ENCODE data around the gene SLC18A3.

- TF ChIP-seq CTCF (IDR thresholded peaks at IDR 0.05; ENCODE audit: insufficient read depth, low read length) (no peak), POLR2AphosphoS5 (IDR thresholded peaks at IDR 0.05; ENCODE audit: low read depth) (no peak), GABPA (IDR thresholded peaks at IDR 0.05; ENCODE audit: low read depth) (no peak), REST (IDR thresholded peaks at IDR 0.05; ENCODE audit: insufficient replicate concordance, low read depth) (no peak), SPI1 (IDR thresholded peaks at IDR 0.05; ENCODE audit: borderline replicate concordance, low read depth) (no peak)
Measured at GRCh38 chr10:49579621-49580020, 30.5 kb upstream of the SLC18A3 start.

Data from HL-60 (cell line).